A673 (cell line): ENCODE measurements around the gene SIGLEC7. TPM values are rescaled to one million over a fixed set of nuclear protein-coding genes. Genes with fewer than 3 reads are reported as not detected.

ENCODE experiments used
- BruUV-seq: library from RNA; stranded (reverse); fragments of 400-500 nt; replicated peaks from 2 replicates; lab custom pipeline; 2021; lab: Mats Ljungman, UMichigan
- CTCF ChIA-PET: fragments of 300-600 bp; sonication (Branson Sonifier 250); formaldehyde crosslinking; loops from one replicate; lab custom pipeline; 2022; ENCODE audit warnings: antibody characterized with exemption; lab: Charles Lee
- POLR2A ChIA-PET: fragments of 300-600 bp; sonication (Branson Sonifier 250); formaldehyde crosslinking; loops from one replicate; lab custom pipeline; 2022; ENCODE audit warnings: antibody characterized with exemption; ENCODE audit not compliant: low non-redundant PET; lab: Charles Lee
- DNase-seq: peaks from one replicate; pipeline ENCODE4 v3.0.0-alpha.2; 2015; ENCODE audit warnings: low spot score
- H3K27ac ChIP-seq: fragments of 200-600 bp; sonication (generic); 2 replicates; pipeline ENCODE4 v1.5.1; 2016; ENCODE audit warnings: mixed run types, low read depth, mild to moderate bottlenecking, mixed read lengths, antibody characterized with exemption, low read length; ENCODE audit not compliant: poor library complexity, severe bottlenecking
- H3K27me3 ChIP-seq: fragments of 200-600 bp; sonication (generic); replicated peaks from 2 replicates; pipeline ENCODE4 v1.6.1; 2017; ENCODE audit warnings: mixed run types, low read depth, mild to moderate bottlenecking, mixed read lengths, antibody characterized with exemption, low read length; ENCODE audit not compliant: insufficient read depth, poor library complexity
- H3K36me3 ChIP-seq: fragments of 200-600 bp; sonication (generic); 2 replicates; pipeline ENCODE4 v1.6.1; 2016; ENCODE audit warnings: mixed run types, mild to moderate bottlenecking, mixed read lengths, antibody characterized with exemption, low read length; ENCODE audit not compliant: insufficient read depth, poor library complexity, severe bottlenecking
- H3K4me1 ChIP-seq: fragments of 200-600 bp; sonication (generic); 2 replicates; pipeline ENCODE4 v1.6.1; 2017; ENCODE audit warnings: mixed run types, mild to moderate bottlenecking, mixed read lengths, antibody characterized with exemption, low read length; ENCODE audit not compliant: insufficient read depth, poor library complexity, severe bottlenecking
- H3K4me3 ChIP-seq: fragments of 200-600 bp; sonication (generic); 2 replicates; pipeline ENCODE4 v1.5.1; 2016; ENCODE audit warnings: low read depth, mixed run types, mild to moderate bottlenecking, mixed read lengths, low read length; ENCODE audit not compliant: poor library complexity, severe bottlenecking
- H3K9me3 ChIP-seq: fragments of 200-600 bp; sonication (generic); 2 replicates; pipeline ENCODE4 v1.6.1; 2016; ENCODE audit warnings: mixed run types, low read depth, mild to moderate bottlenecking, mixed read lengths, antibody characterized with exemption, low read length; ENCODE audit not compliant: poor library complexity, severe bottlenecking
- CTCF ChIP-seq: fragments of 300-800, 200-600 bp; sonication (generic); conservative IDR thresholded peaks from 2 replicates; pipeline ENCODE4 v1.5.1; 2017; ENCODE audit warnings: low read depth, mild to moderate bottlenecking, antibody characterized with exemption, low read length, moderate library complexity, mixed read lengths
- EZH2 ChIP-seq: fragments of 200-600 bp; sonication (generic); IDR thresholded peaks from 2 replicates; pipeline ENCODE4 v1.6.1; 2017; ENCODE audit warnings: borderline replicate concordance, low read depth, mild to moderate bottlenecking, mixed read lengths, antibody characterized with exemption, low read length; ENCODE audit not compliant: poor library complexity, severe bottlenecking
- intact Hi-C: fragments of 100-400 bp; cut with micrococcal nuclease; formaldehyde crosslinking; loops from one replicate; pipeline ENCODE4 v1.10.0; 2022; ENCODE audit not compliant: unreplicated experiment
- total RNA-seq: library from RNA; stranded (reverse); gene quantifications from 2 replicates; pipeline ENCODE4 v1.2.3, GENCODE V29; 2021

The SIGLEC7 gene
- total RNA-seq, 1 experiment from 2014 or later: not detected

GRCh38 chr19:51181913-51182419 lies 39.9 kb downstream of the SIGLEC7 start:
- POLR2A ChIA-PET: no interaction called here
- Histone ChIP-seq H3K27me3 (peaks cover 24% of the 10 kb centered on the region), H3K36me3 (no peaks in the 10 kb centered on the region), H3K9me3 (no peaks in the 10 kb centered on the region), H3K4me1 (no peaks in the 10 kb centered on the region), H3K27ac (no peak overlapping the region), H3K4me3 (no peak overlapping the region)
- intact Hi-C loops: no loop called here
- peak; percentile 69 for DNase-seq
- CTCF ChIA-PET: no interaction called here
- BruUV-seq: no TSS peak
- TF ChIP-seq CTCF (no peak), EZH2 (no peak)

- BruUV-seq: no TSS peak
- TF ChIP-seq CTCF: no peak
- no peak for TF ChIP-seq EZH2
- CTCF ChIA-PET: no interaction called here
- Histone ChIP-seq H3K4me3 (no peak overlapping the region), H3K36me3 (no peaks in the 10 kb centered on the region), H3K4me1 (no peaks in the 10 kb centered on the region), H3K27ac (no peak overlapping the region), H3K9me3 (no peaks in the 10 kb centered on the region), H3K27me3 (peaks cover 8% of the 10 kb centered on the region)
- no peak for DNase-seq
- intact Hi-C loops: no loop called here
- POLR2A ChIA-PET: no interaction called here
These were observed 41.5 kb downstream of the SIGLEC7 start for GRCh38 chr19:51183629-51184028.

- TF ChIP-seq EZH2: no peak
- TF ChIP-seq CTCF: no peak
- Histone ChIP-seq H3K9me3 (no peaks in the 10 kb centered on the region), H3K36me3 (no peaks in the 10 kb centered on the region), H3K4me3 (no peak overlapping the region), H3K27ac (no peak overlapping the region), H3K4me1 (no peaks in the 10 kb centered on the region), H3K27me3 (peaks cover 4% of the 10 kb centered on the region)
- POLR2A ChIA-PET: no interaction called here
- BruUV-seq: no TSS peak
- CTCF ChIA-PET: no interaction called here
- DNase-seq: no peak
- intact Hi-C loops: no loop called here
These were observed 43.2 kb downstream of the SIGLEC7 start for GRCh38 chr19:51185069-51185867.
